Urinary bladder (tissue), 4 donors: Measurements from ENCODE around the gene COPB1. TPM values are rescaled to one million over a fixed set of nuclear protein-coding genes. Genes with fewer than 3 reads are reported as not detected.

Experiments used
- DNase-seq: peaks from one replicate; pipeline ENCODE4 v3.0.0-alpha.2; 2015; ENCODE audit errors: extremely low spot score
- H3K27ac ChIP-seq: one replicate; pipeline ENCODE4 v1.5.1; 2013; ENCODE audit warnings: low read depth, mild to moderate bottlenecking, moderate library complexity
- H3K36me3 ChIP-seq: one replicate; pipeline ENCODE4 v1.6.1; 2013; ENCODE audit warnings: mild to moderate bottlenecking, moderate library complexity; ENCODE audit not compliant: insufficient read depth
- H3K4me1 ChIP-seq: one replicate; pipeline ENCODE4 v1.6.1; 2013; ENCODE audit warnings: mild to moderate bottlenecking, moderate library complexity; ENCODE audit not compliant: insufficient read depth
- H3K4me3 ChIP-seq: one replicate; pipeline ENCODE4 v1.5.1; 2013; ENCODE audit warnings: low read depth, low read length
- WGBS: extraction: QIAGEN DNeasy Blood & Tissue Kit; methylation state at CpG from one replicate; pipeline ENCODE4 v1.1.7; 2013; 5-methylcytosine and 5-hydroxymethylcytosine counted together
- polyA plus RNA-seq: library from polyadenylated mRNA; stranded (reverse); fragments of 200-250 nt; gene quantifications from one replicate; pipeline ENCODE4 v1.2.3, GENCODE V29; 2013
- total RNA-seq: library from RNA; depleted of rRNA; stranded (reverse); fragments of >200 nt; gene quantifications from one replicate; pipeline ENCODE4 v1.2.3, GENCODE V29; 2014
- donor health status: healthy with polysubstance abuse.
- donor health status: healthy.

The COPB1 gene
- total and polyA plus RNA-seq, 2 donors: 58.2 to 258 TPM

GRCh38 chr11:14443638-14444037 is 56.0 kb downstream of the COPB1 start:
- no peak for DNase-seq
- Histone ChIP-seq H3K36me3 (no peaks in the 10 kb centered on the region), H3K4me1 (no peaks in the 10 kb centered on the region), H3K4me3 (no peak overlapping the region), H3K27ac (no peak overlapping the region)
- WGBS: 60% methylated on average over 1 of the region's 1 CpG

DNA sequence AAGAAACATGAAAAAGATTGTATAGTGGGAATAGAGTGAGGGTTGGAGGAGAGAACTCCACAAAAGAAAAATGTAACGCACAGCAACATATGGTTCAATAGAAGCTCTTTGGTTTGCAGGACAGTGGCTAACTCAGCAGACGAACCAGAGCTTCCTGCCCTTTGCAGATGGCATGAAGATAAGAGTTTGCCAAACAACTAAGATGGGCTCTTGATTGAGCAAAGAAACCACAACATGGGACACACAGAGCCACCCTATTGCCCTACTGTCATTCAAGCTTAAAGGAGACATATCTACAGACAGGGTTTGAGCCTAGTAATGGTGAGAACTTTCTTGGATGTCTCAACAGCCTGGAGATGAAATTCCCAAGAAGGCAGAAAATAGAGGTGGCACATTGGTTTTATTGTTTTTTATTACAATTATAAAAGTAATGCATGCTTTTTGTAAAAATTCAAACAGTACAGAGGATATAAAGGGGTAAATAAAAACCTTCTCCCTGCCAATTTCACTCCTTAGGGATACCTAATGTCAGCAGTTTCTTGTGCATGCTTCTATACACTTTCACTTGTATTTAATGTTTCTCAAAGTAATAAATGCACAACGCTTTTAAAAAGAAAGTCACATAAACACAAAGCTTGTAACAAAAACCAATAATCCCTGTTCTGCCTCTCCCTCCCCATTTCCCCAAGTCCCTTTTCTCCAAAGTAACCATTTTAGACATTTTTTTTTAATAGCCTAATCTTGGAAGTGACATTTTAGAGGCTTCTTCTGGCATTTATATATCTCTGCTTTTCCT is 63.7 kb downstream of the COPB1 start:
- Histone ChIP-seq H3K27ac (no peak overlapping the region), H3K36me3 (no peaks in the 10 kb centered on the region), H3K4me3 (no peak overlapping the region), H3K4me1 (no peaks in the 10 kb centered on the region)
- WGBS: 65% methylated on average over 3 of the region's 3 CpGs
- no peak for DNase-seq

DNA sequence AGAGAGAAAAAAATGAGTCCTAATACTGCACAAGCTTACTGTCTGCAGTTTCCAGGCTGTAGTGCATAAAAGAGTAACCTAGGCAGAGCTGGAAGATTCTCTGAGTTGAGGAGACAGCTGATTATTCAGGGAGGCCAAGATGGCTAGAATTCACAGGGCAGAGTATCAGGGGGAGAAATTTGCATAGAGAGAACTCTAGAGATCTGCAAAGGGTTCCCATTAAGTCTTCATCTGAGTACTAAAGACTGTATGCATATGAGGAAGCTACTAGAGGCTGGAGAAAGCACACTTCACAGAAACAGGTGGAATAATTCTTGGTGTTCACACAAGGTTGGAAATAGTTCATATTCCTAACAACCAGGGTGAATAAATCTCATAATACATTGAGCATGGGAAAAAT is 74.0 kb downstream of the COPB1 start:
- no peak overlapping the region for H3K27ac ChIP-seq
- H3K4me1 ChIP-seq: no peaks in the 10 kb centered on the region
- DNase-seq: no peak
- no peak overlapping the region for H3K4me3 ChIP-seq
- no peaks in the 10 kb centered on the region for H3K36me3 ChIP-seq

- no peak overlapping the region for H3K4me3 ChIP-seq
- H3K4me1 ChIP-seq: no peaks in the 10 kb centered on the region
- H3K27ac ChIP-seq: no peak overlapping the region
- DNase-seq: no peak
- no peaks in the 10 kb centered on the region for H3K36me3 ChIP-seq
These were observed 75.5 kb downstream of the COPB1 start for GRCh38 chr11:14424096-14424495.

GRCh38 chr11:14423633-14424032 is 76.0 kb downstream of the COPB1 start:
- H3K27ac ChIP-seq: no peak overlapping the region
- H3K4me3 ChIP-seq: no peak overlapping the region
- WGBS: 64% methylated on average over 2 of the region's 2 CpGs
- no peak for DNase-seq
- no peaks in the 10 kb centered on the region for H3K36me3 ChIP-seq
- H3K4me1 ChIP-seq: no peaks in the 10 kb centered on the region

- WGBS: 23% methylated on average over 2 of the region's 2 CpGs
- Histone ChIP-seq H3K4me1 (no peaks in the 10 kb centered on the region), H3K4me3 (no peak overlapping the region), H3K36me3 (no peaks in the 10 kb centered on the region), H3K27ac (no peak overlapping the region)
- DNase-seq: no peak
These were observed 76.8 kb downstream of the COPB1 start for GRCh38 chr11:14422814-14423182.

- Histone ChIP-seq H3K4me3 (no peak overlapping the region), H3K27ac (no peak overlapping the region), H3K4me1 (no peaks in the 10 kb centered on the region), H3K36me3 (no peaks in the 10 kb centered on the region)
- WGBS: 16% methylated on average over 15 of the region's 15 CpGs
- peak; percentile 86 for DNase-seq
These were observed 77.4 kb downstream of the COPB1 start for GRCh38 chr11:14422052-14422813.

DNA sequence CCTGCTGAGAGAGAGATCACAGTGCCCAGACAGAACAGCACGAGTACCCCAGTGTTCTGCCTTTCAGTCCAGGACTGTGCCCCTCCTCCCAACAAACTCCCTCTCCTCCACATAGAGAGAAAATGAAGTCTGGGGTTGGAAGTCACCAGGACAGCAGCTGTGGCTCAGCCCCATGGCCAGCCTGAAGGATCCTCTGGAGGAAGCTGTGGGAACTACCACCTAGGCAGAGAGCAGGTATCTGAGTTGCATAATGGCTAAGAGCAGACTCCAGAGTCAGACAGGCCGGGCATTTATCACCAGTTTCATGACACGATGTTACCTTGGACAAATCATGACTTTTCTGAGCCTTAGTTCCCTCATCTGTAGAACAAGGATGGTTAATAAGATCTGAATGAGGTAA is 79.4 kb downstream of the COPB1 start:
- WGBS: 99% methylated on average over 3 of the region's 3 CpGs
- Histone ChIP-seq H3K36me3 (no peaks in the 10 kb centered on the region), H3K4me3 (no peak overlapping the region), H3K27ac (no peak overlapping the region), H3K4me1 (no peaks in the 10 kb centered on the region)
- no peak for DNase-seq

GRCh38 chr11:14418801-14419417 is 80.7 kb downstream of the COPB1 start:
- WGBS: 82% methylated on average over 6 of the region's 6 CpGs
- no peak overlapping the region for H3K4me3 ChIP-seq
- no peaks in the 10 kb centered on the region for H3K4me1 ChIP-seq
- no peak for DNase-seq
- no peak overlapping the region for H3K27ac ChIP-seq
- H3K36me3 ChIP-seq: no peaks in the 10 kb centered on the region

GRCh38 chr11:14417617-14418374 is 81.8 kb downstream of the COPB1 start:
- H3K4me1 ChIP-seq: no peaks in the 10 kb centered on the region
- WGBS: 83% methylated on average over 4 of the region's 4 CpGs
- no peak overlapping the region for H3K27ac ChIP-seq

DNA sequence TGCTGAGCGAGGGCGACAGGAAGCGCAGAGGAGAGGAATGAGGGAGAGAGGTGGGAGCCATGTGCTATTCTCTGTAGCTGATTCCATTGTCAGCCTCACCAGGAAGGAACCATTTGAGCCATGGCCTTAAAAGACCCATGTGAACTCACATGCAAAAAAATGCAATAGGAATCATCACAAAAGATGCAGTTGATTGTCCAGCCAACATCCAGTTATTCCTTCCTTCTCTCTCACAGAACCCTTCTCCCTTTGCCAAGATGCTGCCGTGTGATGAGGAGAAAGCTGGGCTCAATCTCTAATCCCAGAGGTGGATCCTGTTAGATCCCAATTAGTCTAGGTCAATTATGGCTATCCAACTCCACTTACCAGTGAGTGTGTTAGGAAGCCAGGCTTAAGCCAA is 82.4 kb downstream of the COPB1 start:
- H3K36me3 ChIP-seq: no peaks in the 10 kb centered on the region
- no peak overlapping the region for H3K27ac ChIP-seq
- H3K4me1 ChIP-seq: no peaks in the 10 kb centered on the region
- H3K4me3 ChIP-seq: no peak overlapping the region
- WGBS: 61% methylated on average over 4 of the region's 4 CpGs
- DNase-seq: no peak

More at GRCh38 chr11:14417617-14418374, 81.8 kb downstream of the COPB1 start:
- Histone ChIP-seq H3K4me3 (no peak overlapping the region), H3K36me3 (no peaks in the 10 kb centered on the region)
- DNase-seq: no peak

DNA sequence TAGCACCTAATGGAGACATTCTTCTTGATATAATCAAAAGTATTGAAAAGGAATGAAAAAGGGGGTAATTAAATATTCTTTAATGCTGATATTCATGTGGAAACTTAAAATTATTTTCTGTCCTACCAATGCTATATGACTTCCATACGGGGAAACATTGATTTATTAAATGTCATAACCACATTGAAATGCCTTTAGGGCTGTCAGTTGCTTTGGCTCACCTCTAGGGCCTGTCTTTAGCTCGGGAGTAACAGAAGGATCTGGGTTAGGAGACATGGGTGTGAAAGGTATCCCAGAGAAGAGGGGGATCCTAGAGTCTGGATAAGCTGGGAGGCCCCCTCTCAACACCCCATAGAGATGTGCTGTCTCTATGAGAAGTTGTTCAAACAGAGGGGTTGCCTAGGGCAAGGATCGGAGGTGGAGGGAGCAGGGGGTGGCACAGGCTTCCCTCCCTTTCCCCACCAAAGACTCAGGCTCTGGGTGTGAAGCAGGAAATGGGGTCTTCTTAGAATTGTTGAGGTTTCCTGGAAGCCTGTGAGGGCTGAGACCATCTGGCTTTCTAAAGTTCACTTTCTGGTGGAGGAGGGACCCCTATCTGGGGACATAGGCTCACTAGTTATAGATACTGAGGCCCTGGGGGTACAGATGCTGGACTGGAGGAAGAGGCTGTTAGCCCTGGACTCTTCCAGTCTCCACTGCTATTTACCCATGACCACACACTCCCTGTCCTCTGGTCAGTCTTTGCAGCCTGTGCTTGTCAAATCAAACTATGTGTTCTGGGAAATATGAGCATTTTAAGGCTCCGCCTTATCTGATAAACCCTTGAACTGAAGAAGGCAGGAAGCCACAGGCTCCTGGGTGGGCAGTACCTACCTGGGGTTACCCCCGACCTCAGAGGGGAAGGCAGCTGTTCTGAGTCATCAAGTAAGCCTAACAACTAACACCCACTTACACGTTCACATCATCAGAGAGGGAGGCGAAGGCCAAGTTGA is 84.8 kb downstream of the COPB1 start:
- Histone ChIP-seq H3K4me3 (no peak overlapping the region), H3K27ac (no peak overlapping the region), H3K4me1 (no peaks in the 10 kb centered on the region), H3K36me3 (no peaks in the 10 kb centered on the region)
- WGBS: 74% methylated on average over 7 of the region's 7 CpGs
- DNase-seq: no peak
